GM13976 (cell line): ENCODE measurements around the gene TIAM1.

Experiments used
- DNase-seq: peaks from one replicate; pipeline ENCODE4 v3.0.0; 2012; ENCODE audit warnings: low spot score
- CTCF ChIP-seq: IDR thresholded peaks from 2 replicates; pipeline ENCODE4 v1.5.1; 2012; ENCODE audit warnings: borderline replicate concordance, mild to moderate bottlenecking; ENCODE audit not compliant: insufficient read depth; ENCODE audit errors: extremely low read depth, missing control alignments, control extremely low read depth
- in situ Hi-C: fragments of 300-500 bp; cut with MboI; formaldehyde crosslinking; loops from one replicate; pipeline ENCODE4 v1.12.0; 2022; ENCODE audit warnings: low sequenced_read_pairs, mixed read lengths, inconsistent platforms; ENCODE audit not compliant: unreplicated experiment

Gene TIAM1

GRCh38 chr21:31107871-31108270 is 236.2 kb downstream of the TIAM1 start:
- TF ChIP-seq CTCF, result no peak
- no peak for DNase-seq
- in situ Hi-C loops, result no loop called here

- in situ Hi-C loops, result no loop called here
- no peak for TF ChIP-seq CTCF
- no peak for DNase-seq
Observed at GRCh38 chr21:31107176-31107785, 236.8 kb downstream of the TIAM1 start.

GRCh38 chr21:31103571-31104265 is 240.3 kb downstream of the TIAM1 start:
- DNase-seq, result no peak
- in situ Hi-C loops, result no loop called here
- TF ChIP-seq CTCF, result no peak

GRCh38 chr21:31103163-31103562 is 240.9 kb downstream of the TIAM1 start:
- in situ Hi-C loops, result no loop called here
- no peak for DNase-seq
- TF ChIP-seq CTCF, result no peak

- in situ Hi-C loops, result loop anchor here (5.0 kb wide), 1 partner anchor 83 kb away; no protein-coding TSS in a partner anchor
- TF ChIP-seq CTCF, result no peak
Observed at GRCh38 chr21:31099122-31099521, 244.9 kb downstream of the TIAM1 start.

GRCh38 chr21:31098576-31099005 is 245.5 kb downstream of the TIAM1 start:
- peak; percentile 87 for TF ChIP-seq CTCF
- peak; percentile 64 for DNase-seq
- in situ Hi-C loops, result loop anchor here (5.0 kb wide), 1 partner anchor 84 kb away; no protein-coding TSS in a partner anchor

More at GRCh38 chr21:31099122-31099521, 244.9 kb downstream of the TIAM1 start:
- DNase-seq, result no peak
